Endometrial microvascular endothelial cells (primary cell): ENCODE results near the gene RAB7B. TPM values are rescaled to one million over a fixed set of nuclear protein-coding genes. Genes with fewer than 3 reads are reported as not detected.

Source experiments
- in situ Hi-C: cut with HindIII; loops from 2 replicates; pipeline ENCODE4 v1.10.0; 2017; ENCODE audit warnings: low sequenced_read_pairs, low pct_unique_long_range_greater_than_20kb; ENCODE audit errors: inconsistent ontology term
- total RNA-seq: library from RNA; depleted of rRNA; stranded (reverse); fragments of >200 nt; gene quantifications from one replicate; pipeline ENCODE4 v1.2.3, GENCODE V29; 2015; ENCODE audit errors: inconsistent ontology term

Gene RAB7B
- total RNA-seq, 1 donor from 2014 or later, result not detected

GRCh38 chr1:205979301-205979700, 23.9 kb downstream of the RAB7B start:
- in situ Hi-C loops, result loop anchor here (5.0 to 25.0 kb wide), 2 partner anchors 67 to 133 kb away; partner anchors contain the start of gene AVPR1B

GRCh38 chr1:205978676-205979075, 24.5 kb downstream of the RAB7B start:
- in situ Hi-C loops, result loop anchor here (5.0 to 25.0 kb wide), 2 partner anchors 66 to 134 kb away; partner anchors contain the start of gene AVPR1B

DNA sequence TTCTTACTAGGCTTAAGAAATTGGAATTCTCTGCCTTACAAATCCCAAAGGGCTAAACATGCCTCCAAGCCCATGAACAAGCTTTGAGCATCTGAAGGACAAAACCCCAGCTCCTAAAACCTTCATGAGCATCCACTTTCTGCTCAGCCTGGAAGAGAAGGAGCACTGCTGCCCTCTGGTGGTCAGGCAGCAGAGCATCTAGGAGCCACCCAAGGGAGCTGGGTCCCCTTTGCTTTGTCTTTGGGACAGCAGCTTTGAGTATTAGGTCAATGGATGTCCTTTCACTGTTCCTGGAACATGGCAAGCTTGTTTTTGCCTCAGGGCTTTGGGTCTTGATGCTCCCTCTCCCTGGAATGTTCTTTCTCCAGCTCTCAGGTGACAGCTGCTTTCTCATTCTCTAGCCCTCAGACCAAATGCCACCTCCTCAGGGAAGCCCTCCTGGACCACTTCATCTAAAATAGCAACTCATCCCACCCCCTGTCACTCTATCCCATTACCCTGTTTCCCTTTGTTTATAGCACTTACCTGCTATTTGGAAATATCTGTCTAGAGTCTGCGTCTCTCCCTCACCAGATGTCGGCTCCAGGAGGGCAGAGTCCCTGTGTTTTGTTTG, 25.7 kb downstream of the RAB7B start:
- in situ Hi-C loops, result loop anchor here (5.0 to 25.0 kb wide), 2 partner anchors 65 to 135 kb away; partner anchors contain the start of gene AVPR1B

DNA sequence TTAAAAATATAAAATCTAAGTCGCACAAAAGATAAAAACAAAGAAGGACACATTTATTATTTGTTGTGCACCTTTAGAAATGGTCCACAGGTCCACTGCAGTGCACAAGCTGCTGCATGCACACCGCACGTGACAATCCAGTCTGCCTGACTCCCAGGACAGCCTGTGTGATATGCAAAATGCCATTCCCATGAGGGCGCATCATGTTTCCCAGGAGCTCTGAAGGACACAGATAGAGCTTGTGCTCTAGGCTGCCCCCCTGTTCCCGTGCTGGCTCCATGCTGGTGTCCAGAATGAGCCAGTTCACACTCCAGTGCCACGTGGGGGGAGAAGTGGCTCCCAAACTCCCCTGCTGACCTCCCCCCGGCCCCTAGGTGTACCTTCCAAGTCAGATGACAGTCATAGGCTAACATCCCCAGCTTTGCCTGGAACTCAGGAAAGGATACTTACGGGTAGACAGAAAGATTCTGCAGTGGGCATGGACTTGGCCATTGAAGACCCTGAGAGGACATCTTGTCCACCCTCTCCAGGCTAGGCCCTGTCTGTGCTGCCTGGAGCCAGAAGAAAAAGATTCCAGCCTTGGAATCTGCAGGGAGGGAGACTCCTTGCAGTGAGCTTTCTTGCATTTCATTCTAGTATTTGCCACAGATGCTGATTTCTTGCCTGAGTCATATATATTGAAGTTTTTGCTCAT, 26.3 kb downstream of the RAB7B start:
- in situ Hi-C loops, result loop anchor here (5.0 to 25.0 kb wide), 2 partner anchors 65 to 135 kb away; partner anchors contain the start of gene AVPR1B

DNA sequence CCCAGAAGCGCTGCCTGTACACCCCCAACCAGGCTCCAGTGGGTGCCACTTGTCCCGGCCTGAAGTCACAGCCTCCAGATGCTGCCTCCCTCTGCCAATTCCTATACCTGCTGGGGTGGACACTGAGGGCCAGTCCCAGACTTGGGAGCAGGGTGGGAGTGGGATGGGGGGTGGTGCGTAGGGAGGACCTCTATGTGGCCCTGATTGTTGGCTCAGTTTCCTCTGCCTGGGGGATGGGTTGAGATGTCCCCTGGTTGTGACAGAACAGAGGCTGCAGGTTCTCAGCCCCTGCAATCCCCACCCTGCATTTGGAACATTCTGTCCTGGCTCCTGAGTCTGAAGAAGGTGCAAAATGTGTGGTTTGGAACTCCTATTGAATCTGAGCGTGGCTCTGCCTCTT, 27.2 kb downstream of the RAB7B start:
- in situ Hi-C loops, result loop anchor here (5.0 to 25.0 kb wide), 2 partner anchors 64 to 136 kb away; partner anchors contain the start of gene AVPR1B

- in situ Hi-C loops, result loop anchor here (5.0 to 25.0 kb wide), 2 partner anchors 63 to 137 kb away; partner anchors contain the start of gene AVPR1B
Measured at GRCh38 chr1:205975387-205975998, 27.7 kb downstream of the RAB7B start.

DNA sequence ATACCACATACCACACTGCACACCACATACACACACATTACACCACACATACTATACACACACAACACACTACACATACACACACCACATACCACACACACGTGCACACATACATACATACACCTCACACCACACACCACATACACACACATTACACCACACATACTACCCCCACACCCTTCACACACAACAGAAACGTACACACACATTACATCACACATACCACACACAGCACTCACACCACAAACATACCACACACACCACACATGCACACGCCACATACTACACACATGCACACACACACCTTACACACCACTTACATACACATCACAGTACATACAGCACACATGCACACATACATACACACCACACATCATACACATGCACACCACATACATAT, 28.5 kb downstream of the RAB7B start:
- in situ Hi-C loops, result loop anchor here (5.0 to 25.0 kb wide), 2 partner anchors 62 to 138 kb away; partner anchors contain the start of gene AVPR1B

GRCh38 chr1:205973377-205974232, 29.6 kb downstream of the RAB7B start:
- in situ Hi-C loops, result no loop called here

DNA sequence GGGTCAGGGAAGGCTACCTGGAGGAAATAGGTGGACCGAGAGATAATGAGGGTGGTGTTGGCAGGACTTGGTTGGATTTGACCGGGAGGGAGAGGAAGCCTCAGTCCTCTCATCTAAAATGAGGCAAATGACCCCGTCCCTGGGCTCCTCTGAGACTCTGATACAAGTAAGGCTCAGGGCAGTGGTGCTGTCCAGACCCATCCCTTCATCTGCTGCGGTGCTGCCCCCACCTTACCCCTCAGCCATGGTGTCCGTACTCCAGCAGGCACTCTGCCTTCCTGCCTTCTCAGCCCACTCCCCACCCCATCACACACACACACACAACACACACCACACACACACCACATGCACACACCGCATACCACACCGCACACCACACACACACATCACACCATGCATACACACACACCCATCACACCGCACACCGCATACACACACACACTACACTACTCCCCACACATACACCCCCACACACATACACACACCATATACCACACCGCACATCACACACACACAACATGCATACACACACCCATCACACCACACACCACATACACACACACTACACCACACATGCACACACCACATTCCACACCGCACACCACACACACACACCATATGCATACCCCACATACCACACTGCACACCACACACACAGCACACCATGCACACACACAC, 30.6 kb downstream of the RAB7B start:
- in situ Hi-C loops, result no loop called here

- in situ Hi-C loops, result no loop called here
Measured at GRCh38 chr1:205972081-205972480, 31.1 kb downstream of the RAB7B start.

DNA sequence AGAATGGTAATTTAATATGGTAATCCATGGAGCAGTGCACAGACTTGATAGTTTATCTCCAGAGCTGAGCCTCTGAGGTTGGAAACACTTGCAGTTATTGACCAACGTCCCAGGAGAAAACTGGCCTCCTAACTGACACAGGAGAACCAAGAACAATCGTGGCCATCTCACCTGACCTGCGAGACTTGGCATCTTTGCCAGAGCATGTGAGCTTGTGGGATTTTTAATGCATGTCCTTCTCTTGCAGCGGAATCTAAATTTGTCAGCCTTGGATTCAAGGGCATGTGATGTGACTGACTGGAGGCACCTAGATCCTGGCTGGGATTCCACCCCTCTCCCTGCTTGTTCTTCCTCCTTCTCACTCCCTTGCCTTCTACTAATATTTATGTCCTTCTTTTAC, 32.1 kb downstream of the RAB7B start:
- in situ Hi-C loops, result no loop called here

DNA sequence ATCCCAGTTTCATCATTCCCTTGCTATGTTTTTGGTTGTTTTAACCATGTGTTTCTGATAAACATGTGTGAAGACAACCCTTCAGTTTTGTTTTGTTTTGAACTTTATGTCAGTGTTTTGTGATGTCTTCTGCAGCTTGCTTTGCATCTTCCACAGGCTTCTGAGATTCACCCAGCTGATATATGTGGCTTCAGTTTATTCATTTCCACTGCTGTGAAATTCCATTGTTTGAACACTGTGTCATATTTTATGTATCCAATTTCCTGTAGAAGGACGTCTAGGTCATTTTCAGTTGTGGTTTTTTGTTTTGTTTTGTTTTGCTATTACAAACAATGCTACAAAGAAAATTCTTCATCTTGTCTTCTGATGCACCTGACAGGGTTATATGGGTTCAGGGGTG, 32.7 kb downstream of the RAB7B start:
- in situ Hi-C loops, result no loop called here

DNA sequence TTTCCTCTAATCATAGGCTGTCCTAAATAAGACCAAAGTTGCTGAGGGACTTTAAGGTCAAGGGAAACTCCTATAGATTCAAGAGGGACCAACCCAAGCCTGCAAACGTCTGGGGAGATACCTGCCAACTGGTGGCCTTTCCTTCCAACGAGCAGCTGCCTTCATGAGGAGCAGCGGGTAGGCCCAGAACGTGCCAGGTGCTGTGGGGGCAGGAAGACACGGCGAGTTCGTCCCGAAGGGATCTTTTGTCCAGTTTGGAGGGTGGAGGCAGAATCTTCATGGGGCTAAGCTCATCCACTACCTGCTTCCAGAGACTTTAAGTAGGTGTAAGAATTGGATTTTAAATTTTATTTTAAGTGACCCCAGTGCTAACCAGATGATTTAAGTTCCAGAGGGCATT, 34.0 kb downstream of the RAB7B start:
- in situ Hi-C loops, result no loop called here

DNA sequence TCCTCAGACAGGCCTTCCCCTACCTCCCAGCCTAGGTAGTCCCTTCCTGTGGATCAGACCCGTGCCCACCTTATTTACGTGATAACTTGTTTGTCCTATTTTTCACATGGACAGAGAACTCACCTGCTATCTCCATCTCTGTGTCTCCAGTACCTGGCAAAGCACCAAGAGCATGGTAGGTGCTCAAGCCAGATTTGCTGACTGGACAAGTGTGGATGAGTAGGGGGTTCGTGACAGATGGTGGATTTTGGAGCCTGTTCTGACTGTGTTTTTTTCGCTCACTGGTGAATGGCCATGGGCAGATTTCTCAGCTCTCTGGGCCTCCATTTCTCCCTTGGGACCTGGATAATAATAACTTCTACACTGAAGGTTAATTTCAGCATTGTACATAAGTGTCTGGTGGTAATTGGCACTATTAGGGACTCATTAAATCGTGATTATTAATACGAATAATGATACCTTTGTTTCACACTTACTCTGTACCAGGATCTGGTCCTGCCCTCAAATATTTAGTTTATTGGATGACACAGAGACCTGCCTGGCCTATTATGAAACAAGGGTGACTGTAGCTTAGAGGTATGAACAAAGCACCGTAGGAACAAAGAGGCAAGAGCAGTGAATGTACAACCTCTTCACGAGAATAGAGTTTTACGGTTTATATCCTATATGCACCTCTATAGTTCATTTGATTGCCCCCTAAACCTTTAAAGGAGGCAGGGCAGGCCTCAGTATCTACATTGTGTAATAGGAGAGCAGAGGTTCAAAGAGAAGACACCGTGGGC, 35.5 kb downstream of the RAB7B start:
- in situ Hi-C loops, result no loop called here

GRCh38 chr1:205965036-205965884, 37.9 kb downstream of the RAB7B start:
- in situ Hi-C loops, result no loop called here

DNA sequence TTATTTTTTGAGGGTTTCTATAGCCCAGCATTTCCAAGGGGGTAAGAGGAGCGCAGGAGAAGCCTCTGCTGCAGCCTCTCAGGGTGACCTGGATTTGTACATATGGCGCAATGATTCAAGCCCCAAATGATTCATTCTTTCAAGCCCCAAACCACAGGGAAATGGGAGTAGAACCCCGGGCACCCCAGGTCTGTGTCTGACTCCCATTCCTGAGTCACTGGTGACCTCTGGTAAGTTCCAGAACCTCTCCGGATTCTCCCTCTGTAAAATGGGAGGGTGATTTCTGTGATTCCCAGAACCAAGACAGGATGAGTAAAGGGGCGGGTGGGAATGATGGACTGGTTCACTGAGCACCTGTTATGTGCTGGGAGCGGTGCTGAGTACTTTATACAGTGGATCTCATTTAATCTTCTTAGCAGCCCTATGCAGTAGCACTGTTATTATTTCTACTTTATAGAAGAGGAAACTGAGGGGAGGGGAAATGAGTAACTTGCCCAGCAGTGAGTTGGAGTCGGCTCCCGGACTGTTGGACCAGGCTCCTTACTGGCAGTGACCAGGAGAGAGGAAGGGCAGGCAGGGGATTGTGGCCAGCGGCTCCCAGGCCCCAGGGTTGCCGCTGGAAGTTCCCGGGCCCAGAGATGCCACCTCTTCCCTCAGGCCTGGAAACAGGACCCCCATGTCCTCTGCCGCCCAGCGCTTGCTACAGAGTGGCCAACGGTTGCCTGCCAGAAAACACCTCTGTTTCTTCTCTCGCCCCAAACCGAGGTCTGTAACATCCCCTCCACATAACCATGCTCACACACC, 39.6 kb downstream of the RAB7B start:
- in situ Hi-C loops, result no loop called here
